ENCODE data around the gene ELMO1.

DNA sequence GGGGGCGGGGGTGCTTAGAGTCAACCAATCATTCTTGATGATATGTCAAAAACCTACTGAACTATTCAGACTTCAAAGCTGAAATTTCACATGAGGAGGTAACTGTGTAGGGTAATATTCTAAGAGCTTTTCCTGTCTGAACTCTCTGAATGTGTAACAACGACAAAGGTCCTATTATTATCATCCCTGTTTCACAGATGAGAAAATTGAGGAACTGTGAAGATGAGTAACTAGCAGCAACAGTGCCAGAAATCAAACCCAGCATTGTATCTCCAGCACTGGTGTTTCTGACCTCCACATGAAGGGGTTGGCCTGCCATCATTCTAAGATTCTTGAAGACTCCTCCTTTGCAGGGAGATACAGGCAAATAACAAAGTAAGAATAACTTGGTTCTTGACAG, 429.7 kb downstream of the ELMO1 start:
- no peak for TF ChIP-seq CTCF (IDR thresholded peaks at IDR 0.05; ENCODE audit: low read depth, low read length, poor library complexity, severe bottlenecking)
- no peak for TF ChIP-seq EZH2phosphoT487 (IDR thresholded peaks at IDR 0.05; ENCODE audit: borderline replicate concordance, low read length)
